Measurements from ENCODE around the gene TCERG1L.

The TCERG1L gene

DNA sequence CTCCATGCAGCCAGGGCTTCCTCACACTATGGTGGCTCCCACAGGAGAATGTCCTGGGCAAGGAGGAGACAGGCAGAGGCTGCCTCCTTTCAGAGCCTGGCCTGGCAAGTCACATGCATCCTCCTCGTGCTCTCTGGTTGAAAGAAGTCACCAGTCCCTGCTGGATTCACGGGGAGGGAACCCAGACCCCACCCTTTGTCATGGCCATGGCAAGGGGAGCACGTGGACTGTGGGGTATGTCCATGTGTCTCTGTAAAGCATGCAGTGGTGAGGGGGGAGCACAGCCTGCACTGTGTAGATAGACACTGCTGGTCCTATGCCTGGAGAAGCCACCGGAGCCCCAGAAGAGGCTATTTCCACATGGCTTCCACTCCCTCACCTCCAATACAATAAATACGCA is 225.0 kb downstream of the TCERG1L start:
- Histone ChIP-seq H3K9ac (ENCODE audit: low read length) (no peak overlapping the region), H3K9me3 (ENCODE audit: control insufficient read depth, insufficient read depth, low read depth, low read length) (no peaks in the 10 kb centered on the region), H3K27me3 (ENCODE audit: control insufficient read depth, insufficient read depth, low read length) (no peaks in the 10 kb centered on the region; the same call in 1 of the 2 replicates), H3K4me1 (ENCODE audit: control insufficient read depth, insufficient read depth, low read length) (no peaks in the 10 kb centered on the region; the same call in none of the 2 replicates), H3K36me3 (ENCODE audit: control insufficient read depth, insufficient read depth, low read length) (no peaks in the 10 kb centered on the region), H3K27ac (ENCODE audit: low read depth, low read length) (no peak overlapping the region), H3K4me3 (ENCODE audit: low read depth, low read length) (no peak overlapping the region)

DNA sequence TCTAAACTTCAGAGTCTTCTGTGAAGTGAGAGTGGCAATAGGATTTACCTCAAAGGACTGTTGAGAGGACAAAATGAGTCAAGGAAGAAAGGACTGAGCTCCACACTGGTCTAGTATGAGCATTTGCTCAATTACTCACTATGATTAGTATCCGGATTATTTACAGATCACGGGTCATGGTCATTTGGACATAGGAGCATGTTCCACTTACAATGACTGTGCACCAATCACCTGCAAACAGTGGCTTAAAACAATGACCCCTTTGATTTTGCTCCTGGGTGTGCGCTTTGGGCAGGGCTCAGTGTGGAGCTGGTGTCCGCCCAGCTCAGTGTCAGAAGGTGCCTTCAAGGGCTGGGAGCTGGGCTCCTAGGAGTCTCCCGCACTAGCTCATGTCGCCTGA is 225.4 kb downstream of the TCERG1L start:
- H3K4me1 ChIP-seq (ENCODE audit: control insufficient read depth, insufficient read depth, low read length), result no peaks in the 10 kb centered on the region; the same call in none of the 2 replicates
- H3K9ac ChIP-seq (ENCODE audit: low read length), result no peak overlapping the region
- H3K9me3 ChIP-seq (ENCODE audit: control insufficient read depth, insufficient read depth, low read depth, low read length), result no peaks in the 10 kb centered on the region
- no peaks in the 10 kb centered on the region; the same call in 1 of the 2 replicates for H3K27me3 ChIP-seq (ENCODE audit: control insufficient read depth, insufficient read depth, low read length)
- no peak overlapping the region for H3K27ac ChIP-seq (ENCODE audit: low read depth, low read length)
- H3K36me3 ChIP-seq (ENCODE audit: control insufficient read depth, insufficient read depth, low read length), result no peaks in the 10 kb centered on the region
- no peak overlapping the region for H3K4me3 ChIP-seq (ENCODE audit: low read depth, low read length)

DNA sequence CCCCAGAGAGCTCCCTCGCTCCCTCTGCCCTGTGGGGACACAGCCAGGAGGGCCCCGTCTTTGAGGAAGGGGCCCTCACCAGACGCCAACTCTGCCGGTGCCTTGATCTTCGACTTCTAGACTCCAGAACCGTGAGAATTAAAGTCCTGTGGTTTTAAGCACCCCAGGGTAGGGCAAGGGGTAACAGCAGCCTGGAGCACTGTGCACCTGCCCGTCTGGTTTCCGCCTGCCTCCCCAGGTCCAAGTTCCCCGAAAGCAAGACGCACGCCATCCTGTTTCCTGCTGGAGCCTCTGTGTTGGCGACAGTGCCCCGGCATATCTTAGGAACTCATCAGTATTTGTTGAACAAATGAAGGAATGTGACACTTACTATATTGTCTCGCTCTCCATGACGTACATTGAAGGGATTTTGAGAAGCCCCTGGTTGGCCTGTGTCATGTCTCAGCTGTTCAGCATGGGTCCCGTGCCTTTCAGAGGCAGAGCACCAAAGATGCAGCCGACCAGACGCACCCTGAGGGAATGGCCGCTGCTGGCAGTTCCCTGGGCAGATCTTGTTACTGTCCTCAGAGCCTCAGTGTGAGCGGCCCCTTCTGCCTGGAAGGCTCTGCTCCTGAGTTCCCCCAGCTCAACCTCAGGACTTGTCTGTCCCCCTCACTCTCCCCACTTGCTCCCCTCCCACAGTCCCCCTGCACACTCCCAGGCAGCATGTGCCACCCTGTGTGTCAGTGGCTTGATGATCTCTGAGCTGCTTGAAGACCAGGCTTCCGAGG is 226.2 kb downstream of the TCERG1L start:
- H3K4me3 ChIP-seq (ENCODE audit: low read depth, low read length), result no peak overlapping the region

DNA sequence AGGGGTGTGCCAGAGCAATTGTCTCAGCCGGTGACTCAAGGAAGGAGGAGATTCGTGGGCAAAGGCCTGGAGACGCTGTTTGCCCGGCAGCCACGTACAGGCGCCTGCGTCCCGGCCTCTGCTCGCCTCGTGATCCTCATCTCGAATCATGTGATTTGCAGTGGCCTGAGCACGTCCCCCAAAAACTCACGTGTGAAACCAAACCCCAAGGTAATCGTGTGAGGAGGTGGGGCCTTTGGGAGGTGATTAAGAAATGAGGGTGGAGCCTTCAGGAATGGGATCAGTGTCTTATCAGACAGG is 226.8 kb downstream of the TCERG1L start:
- no peak overlapping the region for H3K9ac ChIP-seq (ENCODE audit: low read length)
- no peaks in the 10 kb centered on the region for H3K4me1 ChIP-seq (ENCODE audit: control insufficient read depth, insufficient read depth, low read length)
- H3K27ac ChIP-seq (ENCODE audit: low read depth, low read length), result no peak overlapping the region
- no peak overlapping the region for H3K4me3 ChIP-seq (ENCODE audit: low read depth, low read length)
- no peaks in the 10 kb centered on the region for H3K9me3 ChIP-seq (ENCODE audit: control insufficient read depth, insufficient read depth, low read depth, low read length)
- no peaks in the 10 kb centered on the region for H3K36me3 ChIP-seq (ENCODE audit: control insufficient read depth, insufficient read depth, low read length)
- no peaks in the 10 kb centered on the region; the same call in 1 of the 2 replicates for H3K27me3 ChIP-seq (ENCODE audit: control insufficient read depth, insufficient read depth, low read length)

More for the DNA sequence above, 226.2 kb downstream of the TCERG1L start:
- Histone ChIP-seq H3K9ac (ENCODE audit: low read length) (no peak overlapping the region), H3K27me3 (ENCODE audit: control insufficient read depth, insufficient read depth, low read length) (no peaks in the 10 kb centered on the region; the same call in 1 of the 2 replicates), H3K4me1 (ENCODE audit: control insufficient read depth, insufficient read depth, low read length) (no peaks in the 10 kb centered on the region), H3K9me3 (ENCODE audit: control insufficient read depth, insufficient read depth, low read depth, low read length) (no peaks in the 10 kb centered on the region), H3K36me3 (ENCODE audit: control insufficient read depth, insufficient read depth, low read length) (no peaks in the 10 kb centered on the region), H3K27ac (ENCODE audit: low read depth, low read length) (no peak overlapping the region)

DNA sequence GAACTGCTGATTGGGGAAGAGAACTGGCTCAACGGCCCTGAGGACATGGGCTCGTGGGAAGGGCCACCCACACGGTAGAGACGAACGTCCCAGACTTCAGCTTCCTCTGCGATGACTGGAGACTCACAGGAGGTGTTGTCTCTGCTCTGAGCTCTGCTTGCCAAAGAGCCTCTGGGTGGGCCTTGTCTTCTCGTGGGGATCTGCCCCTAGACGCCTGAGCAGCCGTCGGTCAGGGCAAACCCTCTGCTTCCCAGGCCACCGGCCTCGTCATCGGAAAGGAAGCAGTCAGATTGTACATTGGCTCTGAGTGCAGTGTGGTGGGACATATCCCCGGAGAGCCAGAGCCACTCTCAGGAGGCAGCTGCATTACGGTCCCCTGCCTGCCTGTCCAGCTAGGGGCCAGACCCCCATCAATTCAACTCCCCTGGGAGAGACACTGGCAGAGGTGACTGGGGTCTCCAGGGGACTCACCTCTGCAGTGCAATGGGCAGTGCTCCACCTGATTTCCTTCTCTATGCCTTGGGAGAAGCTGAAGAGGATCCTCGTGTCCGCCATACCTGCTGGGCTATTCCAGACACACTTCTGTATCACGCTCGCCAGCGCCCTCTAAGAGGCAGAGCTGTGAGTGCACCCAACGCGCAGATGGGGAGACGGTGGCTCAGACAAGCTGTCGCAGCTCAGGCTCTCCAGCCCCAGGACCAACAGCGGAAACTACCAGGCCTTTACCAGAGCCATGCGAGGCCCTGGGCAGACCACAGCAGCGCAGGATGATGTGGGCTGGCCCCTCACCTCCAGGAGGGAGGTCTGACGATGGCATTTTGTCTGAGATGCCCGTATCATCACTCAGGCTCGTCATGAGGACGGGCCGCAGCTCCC is 227.4 kb downstream of the TCERG1L start:
- Histone ChIP-seq H3K27ac (ENCODE audit: low read depth, low read length) (no peak overlapping the region), H3K9ac (ENCODE audit: low read length) (no peak overlapping the region), H3K4me3 (ENCODE audit: low read depth, low read length) (no peak overlapping the region), H3K36me3 (ENCODE audit: control insufficient read depth, insufficient read depth, low read length) (no peaks in the 10 kb centered on the region), H3K4me1 (ENCODE audit: control insufficient read depth, insufficient read depth, low read length) (no peaks in the 10 kb centered on the region), H3K9me3 (ENCODE audit: control insufficient read depth, insufficient read depth, low read depth, low read length) (no peaks in the 10 kb centered on the region), H3K27me3 (ENCODE audit: control insufficient read depth, insufficient read depth, low read length) (no peaks in the 10 kb centered on the region; the same call in 1 of the 2 replicates)

DNA sequence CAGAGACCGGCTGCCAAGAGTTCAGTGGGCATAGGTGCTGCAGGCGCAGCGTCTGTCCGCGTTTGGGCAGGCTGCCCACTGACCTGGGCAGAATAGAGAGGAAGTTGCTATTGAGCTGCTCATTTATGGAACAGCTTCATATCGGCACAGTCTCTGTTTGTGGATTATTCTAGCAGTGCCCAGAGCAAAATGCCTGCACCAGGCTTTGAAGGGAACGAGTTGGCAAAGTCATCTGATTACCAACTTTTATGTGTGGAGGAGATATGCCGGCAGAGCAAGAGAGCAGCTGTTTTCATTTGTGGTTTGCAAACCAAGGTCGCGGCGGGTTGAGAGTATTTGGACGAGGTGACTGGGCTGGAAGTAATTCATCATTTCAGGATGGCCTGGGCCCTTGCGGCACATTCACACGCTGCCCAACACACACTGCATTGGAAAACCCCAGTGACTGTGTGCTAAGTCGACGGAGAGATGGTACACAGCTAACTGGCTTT is 228.5 kb downstream of the TCERG1L start:
- no peak overlapping the region for H3K27ac ChIP-seq (ENCODE audit: low read depth, low read length)
- no peak overlapping the region for H3K4me3 ChIP-seq (ENCODE audit: low read depth, low read length)
- no peak overlapping the region for H3K9ac ChIP-seq (ENCODE audit: low read length)
- no peaks in the 10 kb centered on the region for H3K4me1 ChIP-seq (ENCODE audit: control insufficient read depth, insufficient read depth, low read length)
- no peaks in the 10 kb centered on the region for H3K36me3 ChIP-seq (ENCODE audit: control insufficient read depth, insufficient read depth, low read length)
- H3K9me3 ChIP-seq (ENCODE audit: control insufficient read depth, insufficient read depth, low read depth, low read length), result no peaks in the 10 kb centered on the region
- H3K27me3 ChIP-seq (ENCODE audit: control insufficient read depth, insufficient read depth, low read length), result no peaks in the 10 kb centered on the region; the same call in 1 of the 2 replicates

- H3K9me3 ChIP-seq (ENCODE audit: control insufficient read depth, insufficient read depth, low read depth, low read length), result no peaks in the 10 kb centered on the region
These were observed 229.2 kb downstream of the TCERG1L start for GRCh38 chr10:131082201-131082850.

DNA sequence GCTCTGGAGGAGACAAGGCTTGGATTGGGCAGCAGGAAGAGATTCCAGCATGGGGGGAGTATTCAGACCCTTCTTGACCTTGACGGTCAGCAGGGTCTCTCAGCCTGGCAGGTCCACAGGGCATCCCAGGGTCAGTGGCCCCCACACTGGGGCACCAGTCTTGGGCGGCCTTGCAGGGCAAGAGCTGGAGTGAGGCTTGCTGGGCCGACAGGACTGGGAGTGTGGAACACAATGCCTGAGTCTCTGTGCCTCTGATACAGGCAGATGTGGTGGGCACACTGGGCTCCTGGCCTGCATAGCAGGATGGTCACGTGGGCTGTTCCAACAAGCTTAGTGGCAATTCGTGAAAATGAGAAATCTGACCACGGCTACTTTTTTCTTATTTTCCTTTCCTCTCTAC is 229.7 kb downstream of the TCERG1L start:
- Histone ChIP-seq H3K4me1 (ENCODE audit: control insufficient read depth, insufficient read depth, low read length) (no peaks in the 10 kb centered on the region), H3K27ac (ENCODE audit: low read depth, low read length) (no peak overlapping the region)

More at GRCh38 chr10:131082201-131082850, 229.2 kb downstream of the TCERG1L start:
- Histone ChIP-seq H3K9ac (ENCODE audit: low read length) (no peak overlapping the region), H3K27ac (ENCODE audit: low read depth, low read length) (no peak overlapping the region), H3K4me3 (ENCODE audit: low read depth, low read length) (no peak overlapping the region), H3K27me3 (ENCODE audit: control insufficient read depth, insufficient read depth, low read length) (no peaks in the 10 kb centered on the region; the same call in 1 of the 2 replicates), H3K36me3 (ENCODE audit: control insufficient read depth, insufficient read depth, low read length) (no peaks in the 10 kb centered on the region), H3K4me1 (ENCODE audit: control insufficient read depth, insufficient read depth, low read length) (no peaks in the 10 kb centered on the region)

GRCh38 chr10:131081376-131081775 is 230.1 kb downstream of the TCERG1L start:
- no peaks in the 10 kb centered on the region for H3K4me1 ChIP-seq (ENCODE audit: control insufficient read depth, insufficient read depth, low read length)
- no peaks in the 10 kb centered on the region; the same call in 1 of the 2 replicates for H3K27me3 ChIP-seq (ENCODE audit: control insufficient read depth, insufficient read depth, low read length)
- H3K4me3 ChIP-seq (ENCODE audit: low read depth, low read length), result no peak overlapping the region
- H3K9ac ChIP-seq (ENCODE audit: low read length), result no peak overlapping the region
- no peaks in the 10 kb centered on the region for H3K36me3 ChIP-seq (ENCODE audit: control insufficient read depth, insufficient read depth, low read length)
- H3K27ac ChIP-seq (ENCODE audit: low read depth, low read length), result no peak overlapping the region
- H3K9me3 ChIP-seq (ENCODE audit: control insufficient read depth, insufficient read depth, low read depth, low read length), result no peaks in the 10 kb centered on the region

More for the DNA sequence above, 229.7 kb downstream of the TCERG1L start:
- no peaks in the 10 kb centered on the region for H3K9me3 ChIP-seq (ENCODE audit: control insufficient read depth, insufficient read depth, low read depth, low read length)
- H3K4me3 ChIP-seq (ENCODE audit: low read depth, low read length), result no peak overlapping the region
- no peaks in the 10 kb centered on the region; the same call in 1 of the 2 replicates for H3K27me3 ChIP-seq (ENCODE audit: control insufficient read depth, insufficient read depth, low read length)
- H3K9ac ChIP-seq (ENCODE audit: low read length), result no peak overlapping the region
- H3K36me3 ChIP-seq (ENCODE audit: control insufficient read depth, insufficient read depth, low read length), result no peaks in the 10 kb centered on the region

GRCh38 chr10:131080571-131080970 is 230.9 kb downstream of the TCERG1L start:
- no peaks in the 10 kb centered on the region for H3K27me3 ChIP-seq (ENCODE audit: control insufficient read depth, insufficient read depth, low read length)
- H3K4me1 ChIP-seq (ENCODE audit: control insufficient read depth, insufficient read depth, low read length), result no peaks in the 10 kb centered on the region
- H3K27ac ChIP-seq (ENCODE audit: low read depth, low read length), result no peak overlapping the region
- no peaks in the 10 kb centered on the region for H3K36me3 ChIP-seq (ENCODE audit: control insufficient read depth, insufficient read depth, low read length)
- H3K9ac ChIP-seq (ENCODE audit: low read length), result no peak overlapping the region
- H3K9me3 ChIP-seq (ENCODE audit: control insufficient read depth, insufficient read depth, low read depth, low read length), result no peaks in the 10 kb centered on the region
- no peak overlapping the region for H3K4me3 ChIP-seq (ENCODE audit: low read depth, low read length)
